Activated CD8-positive, alpha-beta memory T cell treated with anti-CD3 and anti-CD28 coated beads, Interleukin-2, amount 50 U/mL, for 48 hours (primary cell): ENCODE data around the gene BMP7.
"Not testable (repeated sequence)": the region's sequence is repeated elsewhere in the genome, so short reads cannot be mapped to it uniquely, and the experiment has no call there.

Source experiments
- DNase-seq: peaks from one replicate; pipeline ENCODE4 v3.0.0-alpha.2; 2020

BMP7 gene

DNA sequence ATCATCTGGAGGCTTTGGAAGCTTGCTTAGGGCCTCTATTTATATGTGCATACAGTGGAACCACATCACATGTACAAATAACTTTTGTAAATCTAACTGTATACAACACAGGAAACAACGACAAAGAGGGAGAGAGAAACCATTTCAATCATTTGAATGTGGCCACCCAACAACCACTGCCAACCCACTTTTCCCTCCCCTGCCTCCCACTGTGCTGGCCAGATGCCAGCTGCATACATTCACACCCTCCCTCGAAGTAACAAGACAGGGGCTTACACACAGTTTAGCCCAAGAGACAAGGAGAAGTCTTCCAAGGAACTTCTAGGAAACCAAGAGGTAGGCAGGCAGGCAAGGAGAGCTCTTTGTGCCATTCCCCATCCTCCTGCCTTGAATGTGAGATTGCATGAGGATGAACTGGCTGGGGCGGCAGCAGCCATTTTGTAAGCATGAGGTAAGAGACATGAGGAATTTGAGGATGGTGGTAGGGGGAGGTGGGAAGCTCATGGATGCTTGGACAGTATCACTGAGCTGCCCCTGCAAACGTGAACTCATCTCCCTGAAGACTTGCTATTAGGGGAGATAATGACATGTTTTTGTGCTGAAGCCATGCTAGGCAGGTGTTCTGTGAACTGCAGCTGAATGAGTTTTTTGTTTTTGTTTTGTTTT, 18.2 kb downstream of the BMP7 start:
- no peak for DNase-seq

DNA sequence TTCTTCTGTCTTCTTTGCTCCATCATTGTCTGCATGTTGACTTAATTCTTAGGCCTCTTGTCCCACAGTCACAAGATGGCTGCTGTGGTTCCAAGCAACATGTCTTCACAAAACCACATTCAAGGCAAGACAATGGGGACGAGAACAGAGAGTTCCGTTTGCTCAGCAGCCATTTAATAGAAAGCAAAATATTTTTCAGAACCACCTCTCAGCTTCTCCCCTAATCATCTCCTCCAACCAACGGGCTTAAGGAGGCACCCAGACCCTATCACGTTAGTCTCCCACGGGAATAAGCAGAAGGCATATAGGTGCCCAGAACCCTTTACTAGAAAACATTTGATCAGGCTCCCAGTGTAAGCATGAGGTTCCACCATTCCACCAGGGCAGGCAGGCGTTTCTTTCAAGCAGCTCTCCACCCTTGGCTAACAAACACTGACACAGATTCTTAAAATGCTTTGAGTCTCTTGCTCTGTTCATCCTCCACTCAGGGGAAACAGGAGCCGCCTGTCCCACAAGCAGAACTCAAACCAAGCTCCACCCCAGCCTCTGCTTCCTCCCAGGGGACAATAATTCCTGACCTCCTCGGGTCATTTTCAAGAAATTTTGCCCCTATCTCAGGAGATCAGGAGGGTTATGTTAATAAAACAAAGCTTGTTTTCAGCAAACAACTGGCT, 19.0 kb downstream of the BMP7 start:
- DNase-seq: no peak

DNA sequence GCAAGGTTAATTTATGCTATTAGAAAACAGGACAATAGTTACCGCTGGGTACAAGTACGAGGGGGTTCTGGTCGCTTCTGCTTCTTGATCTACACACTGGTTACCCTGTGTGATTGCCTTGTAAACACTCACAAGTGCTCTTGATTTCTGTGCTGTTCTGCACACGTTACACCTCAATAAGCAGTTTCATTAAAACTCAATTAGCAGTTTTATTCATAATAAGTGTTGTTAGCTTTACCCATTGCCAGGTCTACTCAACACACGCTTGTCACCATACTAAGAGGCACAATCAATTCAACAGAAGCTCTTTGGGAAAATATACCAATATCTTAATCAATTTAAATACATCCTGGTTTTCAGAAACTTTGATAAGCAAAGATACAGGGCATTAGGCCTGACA, 20.4 kb downstream of the BMP7 start:
- no peak for DNase-seq

DNA sequence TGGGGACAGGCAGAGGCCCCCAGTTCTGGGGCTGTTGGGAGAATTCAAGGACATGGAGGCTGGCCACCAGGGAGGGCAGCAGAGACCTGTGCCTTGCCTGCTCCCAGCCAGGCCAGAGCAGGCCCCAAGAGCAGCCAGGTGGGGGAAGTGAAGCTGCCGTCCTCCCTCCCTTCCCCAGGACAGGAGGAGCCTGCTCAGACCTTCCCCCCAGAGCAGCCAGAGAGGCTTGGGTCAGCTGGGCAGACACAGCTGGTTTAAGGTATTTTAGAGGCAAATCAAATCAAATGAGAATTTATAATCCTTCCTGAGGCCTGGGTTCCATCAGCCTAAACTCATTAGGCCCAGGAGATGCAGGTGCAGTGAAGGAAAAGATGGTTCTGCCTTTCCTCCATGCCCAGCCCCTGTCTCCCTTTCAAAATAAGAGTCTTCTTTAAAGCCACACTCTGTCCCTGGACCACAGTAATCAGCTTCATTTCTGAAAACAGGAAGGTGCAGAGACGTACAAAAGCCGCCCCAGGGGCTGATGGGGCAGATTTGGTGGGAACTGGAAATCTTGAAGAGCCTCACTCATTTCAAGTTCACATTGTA, 21.7 kb downstream of the BMP7 start:
- DNase-seq: no peak

DNA sequence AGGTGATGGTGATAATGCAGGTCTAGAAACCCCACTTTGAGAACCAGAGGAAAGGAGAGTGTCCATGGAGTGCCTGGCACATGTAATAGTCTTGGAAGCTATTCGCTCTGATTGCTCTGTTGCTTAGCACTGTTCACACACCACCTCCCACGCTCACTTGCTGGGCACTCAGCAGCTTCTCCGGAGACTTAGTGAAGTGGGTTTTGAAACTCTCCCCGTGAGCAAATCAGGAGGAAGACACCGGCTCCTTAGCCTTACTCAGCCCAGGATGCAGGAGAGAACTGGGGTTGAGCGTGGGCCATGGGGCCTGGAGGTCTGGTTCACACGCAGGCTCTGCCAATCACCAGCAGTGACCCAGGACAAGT, 22.2 kb downstream of the BMP7 start:
- no peak for DNase-seq

DNA sequence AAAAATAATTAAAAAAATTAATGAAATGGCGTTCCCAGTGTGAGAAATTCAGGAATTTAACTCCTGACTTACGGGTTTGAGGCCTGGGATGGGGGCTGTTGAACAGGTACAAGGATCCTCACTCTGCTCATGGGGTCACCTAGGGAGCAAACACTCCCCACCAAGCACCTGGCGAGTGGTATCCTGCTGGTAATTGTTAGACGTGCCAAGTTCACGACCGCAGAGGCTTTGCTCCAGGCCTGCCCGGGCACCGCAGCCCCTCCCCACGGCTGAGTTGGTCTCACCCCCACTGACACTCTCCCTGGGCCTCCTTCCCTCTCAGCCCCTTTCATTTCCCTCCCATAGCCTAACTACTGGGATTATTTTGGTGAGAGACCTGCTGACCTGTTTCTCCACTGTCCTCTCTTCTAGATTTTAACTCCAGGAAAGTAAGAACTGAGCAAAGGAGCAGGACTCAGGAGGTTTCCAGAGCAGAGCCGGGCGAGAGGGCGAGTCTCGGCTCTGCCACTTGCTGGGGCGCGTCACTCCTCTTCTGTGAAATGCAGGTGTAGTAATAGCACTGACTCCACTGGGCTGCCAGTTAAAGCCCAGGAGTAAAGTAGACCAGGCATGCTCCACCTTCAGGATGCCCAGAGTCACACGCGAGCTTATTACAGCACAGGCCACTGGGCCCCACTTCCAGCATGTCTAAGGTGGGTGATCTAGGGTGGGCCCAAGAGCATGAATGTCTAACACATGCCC, 22.8 kb downstream of the BMP7 start:
- DNase-seq: no peak

DNA sequence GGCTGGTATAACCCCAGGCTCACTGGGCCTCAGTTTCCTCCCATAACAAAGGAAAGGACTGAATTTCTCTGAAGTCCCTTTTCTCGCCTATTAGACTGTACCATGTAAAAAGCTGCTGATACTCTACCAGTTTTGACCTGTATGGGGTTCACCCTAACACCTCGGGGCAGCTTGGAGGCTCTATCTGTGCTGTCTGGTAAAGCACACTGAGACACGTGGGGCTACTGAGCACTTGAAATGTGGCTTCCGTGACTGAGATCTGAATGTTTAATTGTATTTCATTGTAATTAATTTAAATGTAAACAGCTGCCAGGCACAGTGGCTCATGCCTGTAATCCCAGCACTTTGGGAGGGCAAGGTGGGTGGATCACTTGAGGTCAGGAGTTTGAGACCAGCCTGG, 24.0 kb downstream of the BMP7 start:
- no peak for DNase-seq

DNA sequence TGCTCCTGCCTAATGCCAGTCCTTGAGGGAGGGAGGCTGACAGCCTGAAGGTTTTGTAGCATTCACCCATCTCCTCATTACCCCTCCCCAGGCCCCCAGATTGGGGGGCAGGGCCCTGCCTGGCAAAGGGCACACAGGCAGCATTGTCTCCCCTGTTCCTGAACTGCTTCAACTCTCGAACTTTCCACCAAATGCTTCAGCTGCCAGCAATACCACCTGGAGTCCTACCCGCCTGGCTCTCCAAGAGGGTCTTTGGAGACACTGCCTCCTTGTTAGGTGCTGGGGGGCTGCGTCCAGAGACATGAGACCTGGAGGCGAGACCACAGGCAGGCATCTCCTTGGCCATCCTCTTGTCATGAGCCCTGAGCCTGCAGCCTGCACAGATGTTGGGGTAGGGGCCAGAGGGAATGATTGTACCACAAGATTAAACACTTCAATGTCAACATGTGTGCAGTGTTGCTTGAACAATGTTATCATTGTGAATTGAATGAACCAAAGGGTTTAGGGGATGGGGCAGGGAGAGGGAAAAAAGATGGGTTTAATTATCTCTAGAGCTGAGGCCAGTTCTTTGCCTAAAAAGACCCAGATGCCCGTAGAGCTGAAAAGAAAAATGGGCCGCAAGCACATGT, 25.0 kb downstream of the BMP7 start:
- no peak for DNase-seq

DNA sequence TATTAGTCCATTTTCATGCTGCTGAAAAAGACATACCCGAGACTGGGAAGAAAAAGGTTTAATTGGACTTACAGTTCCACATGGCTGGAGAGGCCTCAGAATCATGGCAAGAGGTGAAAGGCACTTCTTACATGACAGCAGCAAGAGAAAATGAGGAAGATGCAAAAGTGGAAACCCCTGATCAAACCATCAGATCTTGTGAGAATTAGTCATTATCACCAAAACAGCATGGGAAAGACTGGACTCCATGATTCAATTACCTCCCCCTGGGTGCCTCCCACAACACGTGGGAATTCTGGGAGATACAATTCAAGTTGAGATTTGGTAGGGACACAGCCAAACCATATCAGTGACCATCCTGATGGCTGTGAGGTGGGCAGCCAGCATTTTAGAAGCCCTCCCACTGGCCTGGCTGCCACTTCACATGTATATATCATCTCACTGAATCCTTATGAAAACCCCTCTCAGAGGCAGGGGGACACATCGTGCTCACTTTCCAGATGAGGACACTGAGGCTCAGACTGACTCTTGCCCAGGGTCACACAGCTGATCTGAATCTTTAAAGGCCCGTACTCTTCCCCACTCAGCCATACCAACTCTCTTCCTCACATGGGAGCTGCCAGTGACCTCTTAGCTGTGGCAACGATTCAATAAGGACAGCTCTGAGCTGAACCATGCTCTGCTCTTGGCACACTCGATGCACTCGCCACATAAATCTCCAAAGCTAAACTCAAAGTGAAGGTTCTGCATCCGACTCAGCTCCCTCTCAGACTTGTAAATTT, 25.7 kb downstream of the BMP7 start:
- no peak for DNase-seq

DNA sequence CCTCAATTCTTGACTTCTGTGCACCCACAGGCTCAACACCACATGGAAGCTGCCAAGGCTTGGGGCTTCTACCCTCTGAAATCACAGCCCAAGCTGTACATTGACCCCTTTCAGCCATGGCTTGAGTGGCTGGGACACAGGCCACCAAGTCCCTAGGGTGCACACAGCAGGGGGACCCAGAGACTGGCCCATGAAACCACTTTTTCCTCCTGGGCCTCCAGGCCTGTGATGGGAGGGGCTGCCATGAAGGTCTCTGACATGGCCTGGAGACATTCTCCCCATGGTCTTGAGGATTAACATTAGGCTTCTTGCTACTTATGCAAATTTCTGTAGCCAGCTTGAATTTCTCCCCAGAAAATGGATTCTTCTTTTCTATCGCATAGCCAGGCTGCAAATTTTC, 26.7 kb downstream of the BMP7 start:
- not testable (repeated sequence) for DNase-seq

DNA sequence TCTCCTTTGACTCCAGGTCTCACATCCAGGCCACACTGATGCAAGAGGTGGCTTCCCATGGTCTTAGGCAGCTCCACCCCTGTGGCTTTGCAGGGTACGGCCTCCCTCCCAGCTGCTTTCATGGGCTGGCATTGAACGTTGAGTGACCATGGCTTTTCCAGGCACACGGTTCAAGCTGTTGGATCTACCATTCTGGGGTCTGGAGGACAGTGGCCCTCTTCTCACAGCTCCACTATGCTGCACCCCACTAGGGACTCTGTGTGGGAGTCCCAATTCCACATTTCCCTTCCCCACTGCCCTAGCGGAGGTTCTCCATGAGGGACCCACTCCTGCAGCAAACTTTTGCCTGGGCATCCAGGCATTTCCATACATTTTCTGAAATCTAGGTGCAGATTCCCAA, 27.1 kb downstream of the BMP7 start:
- not testable (repeated sequence) for DNase-seq

DNA sequence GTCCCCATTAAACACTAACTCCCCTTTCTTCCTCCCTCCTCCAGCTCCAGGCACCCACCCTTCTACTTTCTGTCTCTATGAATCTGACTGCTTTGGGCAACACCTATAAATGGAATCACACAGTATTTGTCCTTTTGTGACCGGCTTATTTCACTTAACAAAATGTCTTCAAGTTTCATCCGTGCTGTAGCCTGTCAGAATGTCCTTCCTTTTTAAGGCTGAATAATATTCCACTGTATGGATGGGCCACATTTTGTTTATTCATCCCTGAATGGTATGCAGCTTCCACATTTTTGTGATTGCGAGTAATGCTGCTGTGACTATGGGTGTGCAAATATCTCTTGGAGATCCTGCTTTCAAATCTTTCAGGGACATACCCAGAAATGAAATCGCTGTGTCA, 28.4 kb downstream of the BMP7 start:
- no peak for DNase-seq

DNA sequence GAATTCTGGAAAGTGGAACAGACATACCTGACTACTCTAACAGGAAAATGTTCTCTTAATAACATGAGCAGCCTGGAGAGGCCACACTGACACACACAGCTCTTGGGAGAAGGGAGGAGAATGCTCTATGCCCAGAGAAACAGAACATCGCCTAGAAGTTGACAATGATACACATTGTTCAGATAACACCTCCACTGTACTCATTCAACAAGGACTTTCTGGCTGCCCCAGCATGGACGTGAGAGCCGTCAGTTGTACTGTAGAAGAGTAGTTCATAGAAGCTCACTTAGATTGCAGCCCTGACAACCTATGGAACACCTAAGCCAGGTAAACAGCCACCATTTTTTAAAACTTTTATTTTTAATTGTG, 28.9 kb downstream of the BMP7 start:
- DNase-seq: no peak

DNA sequence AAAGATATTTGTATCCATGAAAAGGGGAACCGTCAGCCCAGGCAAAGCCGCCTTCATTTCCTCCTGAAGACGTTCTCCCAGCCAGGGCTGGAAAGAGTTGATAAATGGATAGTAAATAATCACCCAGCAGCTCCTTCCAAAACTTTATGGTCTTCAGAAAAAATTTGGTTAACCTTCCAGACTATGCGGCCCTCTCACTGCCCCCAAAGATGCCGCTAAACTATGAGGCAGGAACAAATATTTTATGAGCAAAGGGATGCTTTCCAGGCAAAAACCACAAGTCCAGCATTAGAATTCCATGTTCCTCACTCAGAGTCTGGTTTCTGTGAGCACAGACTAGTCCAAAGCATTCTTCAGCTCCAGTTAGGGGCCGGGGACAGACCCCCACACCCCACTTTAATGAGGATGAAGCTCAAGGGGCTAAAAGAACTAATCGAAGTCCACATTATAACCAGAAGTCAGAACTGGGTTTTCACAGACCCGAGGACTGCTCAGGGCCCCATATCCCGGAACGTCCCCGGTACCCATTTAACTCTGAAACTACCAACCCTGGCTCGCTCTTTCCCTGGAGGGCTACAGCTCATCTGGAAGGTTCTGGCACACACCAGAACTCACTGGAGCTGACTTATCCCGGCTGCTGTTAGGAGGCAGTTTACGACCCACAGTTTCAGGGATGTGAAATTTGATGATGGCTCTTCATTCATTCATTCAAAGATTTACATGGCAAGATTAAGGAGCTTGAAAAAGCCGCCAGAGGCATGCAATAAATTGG, 29.4 kb downstream of the BMP7 start:
- DNase-seq: no peak

DNA sequence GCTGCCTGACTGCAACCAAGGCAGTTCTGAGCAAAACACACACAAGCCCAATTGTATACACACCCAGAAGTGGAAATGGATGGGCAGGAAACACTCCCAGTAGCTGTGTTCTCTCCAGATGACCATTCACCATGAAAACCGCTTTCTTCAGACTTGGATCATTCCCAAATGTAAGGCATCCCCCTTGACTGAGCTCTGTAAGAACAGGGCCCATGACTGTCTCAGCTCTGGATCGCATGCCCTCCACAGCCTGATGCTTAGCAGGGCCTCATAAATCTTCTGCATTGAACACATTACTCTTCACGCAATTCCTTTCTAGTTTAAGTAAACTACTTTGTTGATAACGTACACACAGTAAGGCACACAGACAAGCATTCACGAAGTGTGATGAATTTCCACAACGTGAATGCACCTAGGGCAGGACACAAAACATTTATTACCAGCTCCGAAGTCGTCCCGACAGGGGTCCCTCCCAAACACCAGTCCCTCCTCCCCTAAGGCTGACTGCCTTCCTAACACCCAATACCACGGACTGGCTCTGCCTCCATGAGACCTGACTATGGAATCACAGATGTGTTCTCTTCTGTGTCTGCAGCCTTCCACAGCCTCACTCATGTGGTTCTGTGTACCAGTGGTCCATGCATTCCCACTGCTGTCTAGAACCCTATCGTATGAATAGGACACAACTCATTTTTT, 31.7 kb downstream of the BMP7 start:
- no peak for DNase-seq

DNA sequence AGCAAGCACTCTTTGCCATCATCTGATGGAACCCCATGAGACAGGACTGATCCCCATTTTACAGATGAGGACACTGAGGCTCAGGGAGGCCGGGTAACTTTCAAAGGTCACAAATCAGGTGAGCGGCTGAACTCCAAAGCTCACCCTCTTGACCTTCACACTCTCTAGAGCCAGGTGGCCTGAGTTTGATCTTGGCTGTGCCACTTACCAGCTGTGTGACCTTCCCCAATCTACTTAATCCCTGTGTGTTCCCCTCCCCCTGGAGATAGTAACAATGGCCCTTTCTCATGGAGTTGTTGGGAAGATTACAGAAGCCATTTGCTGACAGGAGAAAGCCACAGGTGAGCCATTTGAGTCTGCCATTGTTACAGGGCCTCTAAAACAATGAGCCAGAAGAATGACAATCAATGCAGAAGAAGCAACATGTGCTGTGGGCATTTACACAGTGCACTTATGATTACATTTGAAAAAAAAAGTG, 34.5 kb downstream of the BMP7 start:
- no peak for DNase-seq

DNA sequence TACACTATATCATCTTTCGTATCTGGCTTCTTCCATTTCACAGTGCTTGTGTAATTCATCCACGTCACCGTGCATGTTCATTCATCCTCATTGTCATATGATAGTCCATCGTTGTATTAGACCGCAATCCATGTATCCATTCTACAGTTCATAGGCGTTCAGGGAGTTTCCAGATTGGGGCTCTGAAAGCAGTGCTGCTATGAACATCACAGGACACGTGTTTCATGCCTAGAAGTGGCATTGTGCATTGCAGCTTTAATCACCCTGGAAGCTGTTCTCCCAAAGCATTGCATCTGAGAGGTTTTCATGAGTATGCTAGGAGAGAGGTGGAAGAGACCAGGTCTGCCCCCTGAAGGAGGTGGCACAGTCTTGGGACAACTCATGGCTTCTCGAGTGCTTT, 35.3 kb downstream of the BMP7 start:
- no peak for DNase-seq

DNA sequence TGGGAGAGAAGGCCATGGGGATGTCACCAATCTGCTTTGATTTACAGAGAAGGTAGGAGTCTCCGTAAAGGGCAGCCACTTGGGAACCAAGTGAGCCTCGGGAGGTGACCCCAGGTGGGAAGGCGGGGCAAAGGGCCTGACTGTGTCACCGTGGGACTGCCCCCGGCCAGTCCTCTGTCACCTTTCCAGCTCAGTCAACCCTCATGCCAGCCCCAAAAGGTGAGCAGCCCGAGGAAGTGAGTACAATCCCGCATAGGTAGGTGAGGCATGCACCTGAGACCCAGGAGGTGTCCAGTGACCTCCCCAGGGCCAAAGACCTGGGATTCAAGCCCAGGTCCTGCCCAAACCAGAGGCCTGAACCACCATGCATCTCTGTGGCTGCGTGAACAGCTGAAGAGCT, 36.2 kb downstream of the BMP7 start:
- DNase-seq: no peak

DNA sequence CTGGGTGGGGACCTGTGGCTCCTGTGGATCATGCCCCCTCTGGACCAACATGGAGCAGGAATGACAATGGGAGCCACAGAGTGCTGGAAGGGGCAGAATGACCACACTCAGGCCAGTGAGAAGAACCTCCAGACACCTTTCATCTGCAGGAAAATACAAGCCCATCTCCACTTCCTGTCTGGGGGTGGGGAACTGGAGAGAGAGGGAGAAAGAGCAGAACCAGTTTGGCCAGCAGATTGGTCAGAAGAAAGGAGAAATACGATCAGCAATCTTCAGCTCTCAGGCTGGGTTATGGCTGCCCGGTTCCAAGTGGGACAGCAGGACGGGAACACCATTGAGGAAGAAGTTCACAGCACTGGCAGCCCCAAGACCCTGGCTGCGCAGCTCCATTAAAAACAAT, 37.0 kb downstream of the BMP7 start:
- no peak for DNase-seq

DNA sequence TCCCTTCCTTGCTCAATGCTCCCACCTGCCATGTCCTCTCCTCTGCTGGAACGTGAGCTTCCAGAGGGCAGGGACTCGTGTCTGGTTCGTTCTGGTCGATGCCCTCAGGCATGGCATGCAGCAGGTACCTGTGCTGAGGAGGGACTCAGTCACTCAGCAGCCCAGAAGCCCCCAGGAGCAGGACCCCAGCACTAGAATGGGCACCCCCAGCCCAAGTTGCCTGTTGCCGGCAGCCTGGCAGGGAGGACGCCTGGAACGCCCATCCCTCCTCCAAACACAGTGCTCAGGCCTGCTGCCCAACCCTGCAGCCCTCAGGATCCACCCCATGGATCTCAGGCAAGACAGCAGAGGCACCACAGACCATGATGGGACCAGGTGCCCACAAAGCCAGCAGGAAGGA, 40.6 kb downstream of the BMP7 start:
- DNase-seq: no peak

DNA sequence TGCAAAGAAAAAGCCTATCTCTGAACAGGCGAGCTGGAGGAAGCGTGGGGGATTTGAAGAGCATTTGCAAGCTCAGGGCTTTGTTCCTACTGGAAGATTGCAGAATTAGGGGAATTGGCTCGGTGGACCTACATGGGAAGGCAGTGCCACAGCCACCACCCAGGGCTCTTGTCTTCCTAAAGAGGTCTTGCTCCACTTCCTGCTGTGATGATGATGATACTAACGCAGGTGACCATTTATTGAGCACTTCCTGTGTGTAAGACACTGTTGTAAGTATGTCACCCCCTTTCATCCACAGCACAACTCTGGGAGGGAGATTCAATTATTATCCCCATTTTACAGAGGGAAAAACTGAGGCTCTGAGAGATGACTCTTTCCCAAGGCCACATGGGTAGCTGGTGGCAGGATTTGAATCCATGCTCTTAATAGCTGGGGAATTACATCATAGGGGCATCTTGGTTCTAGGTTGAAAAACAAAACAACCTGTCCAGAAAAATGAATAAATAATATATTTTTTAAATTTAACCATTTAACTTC, 41.2 kb downstream of the BMP7 start:
- DNase-seq: no peak
